ENCODE measurements around the gene ATG9A. TPM values are rescaled to one million over a fixed set of nuclear protein-coding genes. Genes with fewer than 3 reads are reported as not detected.
"Not testable (repeated sequence)": the region's sequence is repeated elsewhere in the genome, so short reads cannot be mapped to it uniquely, and the experiment has no call there.

Gene ATG9A
- total and polyA plus RNA-seq, 12 donors: 14.1 to 103 (median 76.4) TPM

GRCh38 chr2:219206328-219207133, 22.9 kb downstream of the ATG9A start, which contains the start of gene ZFAND2B:
Gene ZFAND2B (plus strand): TSS chr2:219206782. CDS start chr2:219206988, 206 bp downstream.
- WGBS, 2 donors: 0 to 1% methylated on average over 48 to 75 of the region's 76 CpGs
- peak in 1 of 9 donors; percentile 7 for TF ChIP-seq CTCF (IDR thresholded peaks at IDR 0.05)
- DNase-seq (peak; percentile 94 to 96), ATAC-seq (peak; percentile 97 to 99 (median 98))
- peaks cover 8 to 30% (median 20%) of the 10 kb centered on the region in 9 donors for H3K4me1 ChIP-seq
- peaks cover 0 to 40% (median 17%) of the 10 kb centered on the region in 9 donors for H3K36me3 ChIP-seq
- peak within 1 kb of the TSS; percentile 33 to 82 (median 70) for H3K4me3 ChIP-seq
- intact Hi-C loops (cut with DNase I): loop anchor here in 7 of 10 donors (1.0 to 5.0 kb wide), 9 partner anchors 12 to 72 kb away; partner anchors contain the start of genes CNPPD1 (in 2 of the 7), NHEJ1 (in 2 of the 7), ABCB6 (in 1 of the 7) and DNAJB2 (in 1 of the 7)
- H3K27me3 ChIP-seq: no peaks in the 10 kb centered on the region
- peak within 1 kb of the TSS; percentile 80 to 99 (median 95) for H3K27ac ChIP-seq
- peaks cover 0 to 2% (median 0%) of the 10 kb centered on the region in 11 donors for H3K9me3 ChIP-seq

- Histone ChIP-seq H3K27me3 (no peaks in the 10 kb centered on the region), H3K4me1 (peaks cover 8 to 25% (median 20%) of the 10 kb centered on the region in 9 donors), H3K27ac (peak overlapping the region; percentile 80 to 99 (median 95)), H3K36me3 (peaks cover 0 to 35% (median 17%) of the 10 kb centered on the region in 9 donors), H3K9me3 (peaks cover 0 to 2% (median 0%) of the 10 kb centered on the region in 11 donors), H3K4me3 (peak overlapping the region; percentile 33 to 82 (median 70))
- 17 to 20% methylated on average over 7 of the region's 7 CpGs for WGBS, 2 donors
- ATAC-seq (no peak), DNase-seq (no peak)
- no peak for TF ChIP-seq CTCF (IDR thresholded peaks at IDR 0.05)
- intact Hi-C loops (cut with DNase I): loop anchor here in 7 of 10 donors (1.0 to 5.0 kb wide), 9 partner anchors 12 to 73 kb away; partner anchors contain the start of genes CNPPD1 (in 2 of the 7), NHEJ1 (in 2 of the 7), ABCB6 (in 1 of the 7) and DNAJB2 (in 1 of the 7)
These were observed 23.5 kb downstream of the ATG9A start for GRCh38 chr2:219205981-219206327.

- TF ChIP-seq CTCF (IDR thresholded peaks at IDR 0.05): no peak
- H3K4me3 ChIP-seq: no peak overlapping the region
- peaks cover 8 to 25% (median 20%) of the 10 kb centered on the region in 9 donors for H3K4me1 ChIP-seq
- intact Hi-C loops (cut with DNase I): loop anchor here in 2 of 10 donors (5.0 kb wide), 2 partner anchors 33 to 43 kb away; partner anchors contain the start of genes NHEJ1 (in 1 of the 2) and SLC23A3 (in 1 of the 2)
- DNase-seq (no peak), ATAC-seq (no peak)
- 84 to 86% methylated on average over 5 of the region's 5 CpGs for WGBS, 2 donors
- H3K27ac ChIP-seq: no peak overlapping the region
- no peaks in the 10 kb centered on the region for H3K27me3 ChIP-seq
- H3K36me3 ChIP-seq: peaks cover 0 to 27% (median 17%) of the 10 kb centered on the region in 9 donors
- H3K9me3 ChIP-seq: peaks cover 0 to 2% (median 0%) of the 10 kb centered on the region in 11 donors
These were observed 24.3 kb downstream of the ATG9A start for GRCh38 chr2:219205165-219205538.

- WGBS, 2 donors: 90 to 92% methylated on average over 7 of the region's 7 CpGs
- ATAC-seq (no peak), DNase-seq (no peak)
- H3K27me3 ChIP-seq: peaks cover 0 to 2% (median 0%) of the 10 kb centered on the region in 7 donors
- intact Hi-C loops (cut with DNase I): loop anchor here in 2 of 10 donors (5.0 kb wide), 2 partner anchors 32 to 42 kb away; partner anchors contain the start of genes NHEJ1 (in 1 of the 2) and SLC23A3 (in 1 of the 2)
- peaks cover 0 to 2% (median 0%) of the 10 kb centered on the region in 11 donors for H3K9me3 ChIP-seq
- no peak for TF ChIP-seq CTCF (IDR thresholded peaks at IDR 0.05)
- H3K36me3 ChIP-seq: peaks cover 0 to 21% (median 12%) of the 10 kb centered on the region in 9 donors
- H3K27ac ChIP-seq: no peak overlapping the region
- H3K4me1 ChIP-seq: peaks cover 8 to 25% (median 20%) of the 10 kb centered on the region in 9 donors
- no peak overlapping the region for H3K4me3 ChIP-seq
These were observed 24.8 kb downstream of the ATG9A start for GRCh38 chr2:219204425-219205164.

GRCh38 chr2:219201331-219201730, 28.1 kb downstream of the ATG9A start:
- H3K36me3 ChIP-seq; DNase-seq; ATAC-seq; H3K4me1 ChIP-seq; H3K4me3 ChIP-seq; H3K27ac ChIP-seq; H3K9me3 ChIP-seq; intact Hi-C loops (cut with DNase I): not testable (repeated sequence)
- H3K27me3 ChIP-seq: peaks cover 0 to 22% (median 3%) of the 10 kb centered on the region in 7 donors
- 90 to 91% methylated on average over 19 to 20 of the region's 21 CpGs for WGBS, 2 donors
